ENCODE measurements around the gene FAM47E.

GRCh38 chr4:76216524-76216923, 35.0 kb upstream of the FAM47E start:
- no peak for TF ChIP-seq POLR2A (IDR thresholded peaks at IDR 0.05)
- TF ChIP-seq, protein P1, sequence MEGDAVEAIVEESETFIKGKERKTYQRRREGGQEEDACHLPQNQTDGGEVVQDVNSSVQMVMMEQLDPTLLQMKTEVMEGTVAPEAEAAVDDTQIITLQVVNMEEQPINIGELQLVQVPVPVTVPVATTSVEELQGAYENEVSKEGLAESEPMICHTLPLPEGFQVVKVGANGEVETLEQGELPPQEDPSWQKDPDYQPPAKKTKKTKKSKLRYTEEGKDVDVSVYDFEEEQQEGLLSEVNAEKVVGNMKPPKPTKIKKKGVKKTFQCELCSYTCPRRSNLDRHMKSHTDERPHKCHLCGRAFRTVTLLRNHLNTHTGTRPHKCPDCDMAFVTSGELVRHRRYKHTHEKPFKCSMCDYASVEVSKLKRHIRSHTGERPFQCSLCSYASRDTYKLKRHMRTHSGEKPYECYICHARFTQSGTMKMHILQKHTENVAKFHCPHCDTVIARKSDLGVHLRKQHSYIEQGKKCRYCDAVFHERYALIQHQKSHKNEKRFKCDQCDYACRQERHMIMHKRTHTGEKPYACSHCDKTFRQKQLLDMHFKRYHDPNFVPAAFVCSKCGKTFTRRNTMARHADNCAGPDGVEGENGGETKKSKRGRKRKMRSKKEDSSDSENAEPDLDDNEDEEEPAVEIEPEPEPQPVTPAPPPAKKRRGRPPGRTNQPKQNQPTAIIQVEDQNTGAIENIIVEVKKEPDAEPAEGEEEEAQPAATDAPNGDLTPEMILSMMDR (IDR thresholded peaks at IDR 0.05) = no peak
- TF ChIP-seq POLR2AphosphoS5 (IDR thresholded peaks at IDR 0.05) = no peak

All from prostate gland (tissue), 2 donors.